ENCODE results near the gene RIN1.
"Not testable (repeated sequence)": the region's sequence is repeated elsewhere in the genome, so short reads cannot be mapped to it uniquely, and the experiment has no call there.

The RIN1 gene, protein sequence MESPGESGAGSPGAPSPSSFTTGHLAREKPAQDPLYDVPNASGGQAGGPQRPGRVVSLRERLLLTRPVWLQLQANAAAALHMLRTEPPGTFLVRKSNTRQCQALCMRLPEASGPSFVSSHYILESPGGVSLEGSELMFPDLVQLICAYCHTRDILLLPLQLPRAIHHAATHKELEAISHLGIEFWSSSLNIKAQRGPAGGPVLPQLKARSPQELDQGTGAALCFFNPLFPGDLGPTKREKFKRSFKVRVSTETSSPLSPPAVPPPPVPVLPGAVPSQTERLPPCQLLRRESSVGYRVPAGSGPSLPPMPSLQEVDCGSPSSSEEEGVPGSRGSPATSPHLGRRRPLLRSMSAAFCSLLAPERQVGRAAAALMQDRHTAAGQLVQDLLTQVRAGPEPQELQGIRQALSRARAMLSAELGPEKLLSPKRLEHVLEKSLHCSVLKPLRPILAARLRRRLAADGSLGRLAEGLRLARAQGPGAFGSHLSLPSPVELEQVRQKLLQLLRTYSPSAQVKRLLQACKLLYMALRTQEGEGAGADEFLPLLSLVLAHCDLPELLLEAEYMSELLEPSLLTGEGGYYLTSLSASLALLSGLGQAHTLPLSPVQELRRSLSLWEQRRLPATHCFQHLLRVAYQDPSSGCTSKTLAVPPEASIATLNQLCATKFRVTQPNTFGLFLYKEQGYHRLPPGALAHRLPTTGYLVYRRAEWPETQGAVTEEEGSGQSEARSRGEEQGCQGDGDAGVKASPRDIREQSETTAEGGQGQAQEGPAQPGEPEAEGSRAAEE

DNA sequence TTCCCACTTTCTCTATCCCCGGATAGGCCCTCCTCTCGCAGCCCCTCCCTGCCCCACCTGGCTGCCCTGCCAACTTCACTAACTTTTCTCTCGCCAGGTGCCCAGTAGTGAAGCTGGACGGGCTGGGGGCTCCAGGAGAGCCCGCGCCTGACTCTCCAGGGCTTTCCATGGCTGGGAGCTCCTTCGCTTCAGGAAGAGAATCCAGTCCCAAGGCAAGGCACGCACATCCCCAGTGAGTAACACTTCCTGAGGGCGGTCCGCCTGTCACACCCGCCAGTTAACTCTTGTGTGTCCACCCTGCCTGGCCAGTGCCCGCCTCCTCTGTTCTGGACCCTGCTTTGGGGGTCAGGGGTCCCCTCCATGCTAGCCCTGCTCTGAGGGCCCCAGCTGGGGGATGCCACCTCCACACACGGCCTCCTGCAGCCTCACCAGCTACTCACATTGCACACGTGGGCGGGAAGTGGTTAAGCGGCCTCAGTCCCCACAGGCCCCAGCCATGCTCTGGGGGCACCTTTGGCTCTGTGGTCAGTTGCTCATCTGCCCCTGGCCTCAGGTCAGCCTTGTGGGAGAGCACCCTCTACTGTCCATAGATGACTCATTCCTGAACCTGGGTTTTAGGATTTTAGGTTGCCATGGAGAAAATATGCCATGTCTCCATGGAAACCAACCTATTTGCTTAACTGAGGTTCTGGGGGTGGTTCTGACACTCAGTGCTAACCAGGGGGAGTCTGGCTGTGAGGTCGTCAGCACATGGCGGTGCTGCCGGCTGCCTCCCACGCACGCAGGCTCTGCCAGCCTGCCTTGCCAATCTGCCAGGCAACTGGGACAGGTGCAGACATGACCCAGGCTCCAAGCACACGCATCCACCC lies at the start of gene RIN1:
Gene RIN1 (minus strand): TSS at position 201 of the 869 bp plus-strand sequence. CDS start 32 bp downstream, at position 169.
- DNase-seq (ENCODE audit: extremely low read depth in 1 of 2, low read depth in 1 of 2), result peak; percentile 76 to 82

DNA sequence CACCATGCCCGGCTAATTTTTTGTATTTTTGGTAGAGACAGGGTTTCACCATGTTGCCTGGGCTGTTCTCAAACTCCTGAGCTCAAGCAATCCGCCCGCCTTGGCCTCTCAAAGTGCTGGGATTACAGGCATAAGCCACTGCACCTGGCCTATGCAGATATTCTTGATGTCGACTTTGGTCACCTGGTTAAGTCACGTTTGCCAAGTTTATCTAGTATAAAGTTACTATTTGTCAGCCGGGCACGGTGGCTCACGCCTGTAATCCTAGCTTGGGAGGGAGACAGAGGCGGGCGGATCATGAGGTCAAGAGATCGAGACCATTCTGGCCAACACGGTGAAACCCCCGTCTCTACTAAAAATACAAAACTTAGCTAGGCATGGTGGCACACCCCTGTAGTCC lies 48.1 kb upstream of the RIN1 start:
- not testable (repeated sequence) for DNase-seq (ENCODE audit: extremely low read depth in 1 of 2, low read depth in 1 of 2)

GRCh38 chr11:66380264-66380663 lies 44.0 kb upstream of the RIN1 start:
- not testable (repeated sequence) for DNase-seq (ENCODE audit: extremely low read depth in 1 of 2, low read depth in 1 of 2)

DNA sequence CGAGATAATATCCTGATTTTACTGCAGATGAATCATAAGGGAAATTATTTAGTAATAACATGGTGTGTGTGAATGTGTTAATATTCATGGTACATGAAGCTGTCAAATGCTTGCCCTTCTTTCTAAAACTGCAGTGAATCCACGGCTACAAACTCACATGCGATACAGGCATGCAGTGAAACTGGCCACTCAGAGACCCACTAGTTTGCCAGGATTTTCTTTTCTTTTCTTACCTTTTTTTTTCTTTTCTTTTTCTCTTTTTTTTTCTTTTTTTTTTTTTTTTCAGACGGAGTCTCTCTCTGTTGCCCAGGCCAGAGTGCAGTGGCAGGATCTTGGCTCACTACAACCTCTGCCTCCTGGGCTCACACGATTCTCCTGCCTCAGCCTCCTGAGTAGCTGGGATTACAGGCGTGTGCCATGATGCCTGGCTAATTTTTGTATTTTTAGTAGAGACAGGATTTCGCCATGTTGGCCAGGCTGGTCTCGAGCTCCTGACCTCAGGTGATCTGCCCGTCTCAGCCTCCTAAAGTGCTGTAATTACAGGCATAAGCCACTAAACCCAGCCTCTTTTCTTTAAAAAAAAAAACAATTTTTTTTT lies 37.6 kb upstream of the RIN1 start:
- not testable (repeated sequence) for DNase-seq (ENCODE audit: extremely low read depth in 1 of 2, low read depth in 1 of 2)

- no peak for DNase-seq (ENCODE audit: extremely low read depth in 1 of 2, low read depth in 1 of 2)
These were observed 37.0 kb upstream of the RIN1 start for GRCh38 chr11:66373265-66373664.

- peak; percentile 71 to 76 for DNase-seq (ENCODE audit: extremely low read depth in 1 of 2, low read depth in 1 of 2)
These were observed 35.6 kb upstream of the RIN1 start, which contains the start of gene SLC29A2 for GRCh38 chr11:66371627-66372415. Gene SLC29A2, minus strand, starts transcription at chr11:66371760. Its CDS starts 169 bp downstream, at chr11:66371591.

- DNase-seq (ENCODE audit: extremely low read depth in 1 of 2, low read depth in 1 of 2), result no peak
These were observed 33.0 kb upstream of the RIN1 start for GRCh38 chr11:66369073-66369894.

DNA sequence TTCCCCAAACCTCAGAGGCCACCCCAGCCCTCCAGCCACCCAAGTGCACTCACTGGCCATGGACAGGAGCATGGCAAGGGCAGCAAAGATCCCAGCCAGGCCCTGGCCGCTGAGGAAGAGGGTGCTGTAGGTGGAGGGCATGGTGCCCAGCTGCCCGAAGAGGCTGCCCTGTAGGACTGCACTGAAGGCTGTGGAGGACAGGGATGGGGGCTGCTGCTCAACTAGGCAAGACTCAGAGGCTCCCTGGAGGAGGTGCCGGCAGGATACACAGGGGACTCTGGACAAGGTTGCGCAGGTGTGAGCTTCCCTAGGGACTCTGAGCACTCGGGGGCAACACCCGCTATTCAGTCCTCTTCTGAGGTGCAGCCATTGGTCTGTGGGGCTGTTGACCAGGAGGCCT lies 32.2 kb upstream of the RIN1 start:
- DNase-seq (ENCODE audit: extremely low read depth in 1 of 2, low read depth in 1 of 2), result no peak

GRCh38 chr11:66367561-66368312 lies 31.5 kb upstream of the RIN1 start:
- DNase-seq (ENCODE audit: extremely low read depth in 1 of 2, low read depth in 1 of 2), result no peak

GRCh38 chr11:66366844-66367477 lies 30.7 kb upstream of the RIN1 start:
- DNase-seq (ENCODE audit: extremely low read depth in 1 of 2, low read depth in 1 of 2), result no peak

DNA sequence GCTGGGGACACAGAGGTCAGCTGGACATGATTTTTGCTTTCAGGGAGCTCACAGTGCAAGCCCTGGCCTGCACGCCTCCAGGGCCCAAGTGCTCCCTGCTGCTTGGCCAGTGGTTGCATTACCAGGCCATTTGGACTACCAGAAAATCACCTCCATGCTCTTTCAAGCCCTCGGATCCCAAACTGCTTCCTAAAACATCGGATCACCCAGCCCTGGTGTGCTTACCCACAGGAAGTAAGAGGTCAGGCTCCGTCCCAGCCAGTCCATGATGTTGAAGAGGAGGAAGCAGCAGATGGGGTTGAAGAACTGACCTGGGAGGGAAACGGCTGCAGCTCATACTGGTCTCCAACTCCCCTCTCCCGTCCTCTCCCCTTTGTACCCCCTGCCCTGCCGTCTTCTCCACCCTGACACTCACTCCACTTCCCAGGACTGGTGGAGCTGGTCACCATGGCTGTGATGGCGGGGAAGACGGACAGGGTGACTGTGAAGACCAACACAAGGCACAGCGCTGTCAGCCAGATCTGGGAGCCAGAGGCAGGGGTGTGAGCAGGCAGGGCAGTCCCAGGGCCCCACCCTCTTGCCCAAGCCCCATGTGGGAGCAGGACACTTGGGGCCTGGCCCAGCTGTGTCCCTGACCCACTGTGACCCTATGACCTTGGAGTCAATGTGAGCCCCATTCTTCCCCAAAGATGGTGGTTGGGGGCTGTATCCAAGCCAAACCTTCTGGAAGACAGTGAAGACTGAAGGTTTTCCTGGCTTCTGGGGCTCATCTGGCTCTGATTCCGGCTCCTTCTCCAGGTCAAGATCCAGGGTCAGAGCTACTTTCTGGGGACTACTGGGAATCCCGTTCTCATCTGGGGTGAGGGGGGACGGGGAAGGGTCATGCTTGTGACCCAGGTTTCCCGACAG lies 29.7 kb upstream of the RIN1 start:
- DNase-seq (ENCODE audit: extremely low read depth in 1 of 2, low read depth in 1 of 2), result no peak

GRCh38 chr11:66365166-66365565 lies 28.9 kb upstream of the RIN1 start:
- no peak for DNase-seq (ENCODE audit: extremely low read depth in 1 of 2, low read depth in 1 of 2)

DNA sequence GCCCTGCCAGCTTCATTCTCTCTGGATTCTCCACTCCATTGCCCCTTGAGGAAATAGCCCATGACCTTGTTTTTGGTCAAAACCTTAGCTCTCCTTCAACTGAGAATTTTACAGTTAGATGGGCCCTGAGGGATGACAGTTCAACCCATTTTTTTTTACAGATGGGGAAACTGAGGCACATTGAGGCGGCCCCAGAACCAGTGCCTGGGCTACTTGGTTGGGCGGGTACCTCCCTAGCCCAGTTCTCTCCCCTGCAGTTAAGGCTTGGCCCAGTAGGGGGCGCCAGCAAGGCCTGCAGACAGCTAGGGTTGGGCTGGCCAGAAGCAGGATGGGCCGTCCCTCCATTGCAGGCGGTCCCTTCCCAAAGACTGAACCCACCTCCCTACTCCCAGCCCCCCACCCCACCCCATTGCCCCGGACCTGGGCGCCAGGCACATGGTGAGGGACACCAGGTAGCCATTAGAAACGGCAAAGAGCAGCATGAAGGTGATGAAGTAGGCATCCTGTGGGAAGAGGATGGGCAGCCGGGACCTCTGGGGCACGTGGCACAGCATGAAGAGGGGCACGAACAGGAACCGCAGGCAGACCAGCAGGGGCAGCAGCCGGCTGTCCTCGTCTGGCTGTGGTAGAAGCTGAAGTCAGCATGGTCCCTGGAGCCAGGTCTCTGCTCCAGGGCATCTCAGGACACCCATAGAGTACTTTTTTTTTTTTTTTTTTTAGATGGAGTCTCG lies 27.7 kb upstream of the RIN1 start:
- DNase-seq (ENCODE audit: extremely low read depth in 1 of 2, low read depth in 1 of 2), result peak; percentile 49 to 64

DNA sequence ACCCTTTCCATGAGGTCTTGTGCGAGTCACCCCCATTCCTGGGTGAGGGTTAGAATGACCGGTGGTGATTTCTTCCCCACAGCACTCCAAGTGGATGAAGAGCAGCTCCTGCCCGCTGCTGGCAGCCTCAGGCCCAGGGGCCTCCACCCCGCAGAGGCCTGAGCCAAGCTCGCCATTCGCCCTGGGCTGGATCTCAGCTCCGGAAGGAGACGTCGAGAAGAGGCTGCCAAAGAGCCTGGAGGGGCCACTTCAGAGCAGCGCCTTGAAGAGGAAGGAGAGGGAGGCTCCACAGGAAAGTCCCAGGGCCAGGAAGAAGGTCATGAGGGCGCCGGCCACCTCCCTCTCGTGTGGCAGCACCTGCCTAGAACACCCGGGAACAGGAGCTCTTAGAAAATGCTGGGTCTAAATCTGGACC lies 27.0 kb upstream of the RIN1 start:
- DNase-seq (ENCODE audit: extremely low read depth in 1 of 2, low read depth in 1 of 2), result no peak

DNA sequence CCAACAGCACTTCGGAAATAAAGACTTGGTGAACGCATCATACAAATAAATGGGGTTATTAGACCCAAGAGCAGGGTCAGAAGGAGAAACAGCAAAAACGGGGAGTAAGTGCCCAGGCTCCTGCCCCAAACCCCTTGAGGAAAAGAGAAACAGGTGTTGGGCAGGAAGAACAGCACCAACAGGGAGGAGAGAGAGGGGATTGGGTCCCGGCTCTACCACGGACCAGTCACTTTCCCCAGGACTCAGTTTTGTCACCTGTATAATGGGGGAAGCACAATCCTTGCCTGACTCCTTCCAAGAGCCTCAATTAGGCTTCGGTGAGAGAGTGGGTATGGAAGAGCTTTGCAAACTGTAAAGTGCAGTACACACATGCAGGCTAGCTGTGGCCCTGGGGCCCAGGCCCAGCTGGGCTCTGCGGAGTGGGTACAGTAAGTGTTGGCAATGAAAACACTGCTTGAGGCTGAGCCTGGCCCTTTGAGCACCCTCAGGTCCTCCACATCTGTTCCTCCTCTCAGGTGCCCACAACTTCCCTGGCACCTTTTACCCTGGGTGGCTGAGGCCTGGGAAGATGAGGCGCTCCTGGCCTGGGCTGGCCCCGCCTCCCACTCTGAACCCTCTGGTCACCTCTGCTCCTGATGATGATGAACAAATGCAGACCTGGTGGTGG lies 26.4 kb upstream of the RIN1 start:
- DNase-seq (ENCODE audit: extremely low read depth in 1 of 2, low read depth in 1 of 2), result no peak
